Germinal center (tissue), 1 donor: Measurements from ENCODE around the gene DTD2.
"Not testable (repeated sequence)": the region's sequence is repeated elsewhere in the genome, so short reads cannot be mapped to it uniquely, and the experiment has no call there.

Source experiments
- DNase-seq: peaks from one replicate; pipeline ENCODE4 v3.0.0; 2012; ENCODE audit warnings: mixed read lengths, low spot score

Gene DTD2

DNA sequence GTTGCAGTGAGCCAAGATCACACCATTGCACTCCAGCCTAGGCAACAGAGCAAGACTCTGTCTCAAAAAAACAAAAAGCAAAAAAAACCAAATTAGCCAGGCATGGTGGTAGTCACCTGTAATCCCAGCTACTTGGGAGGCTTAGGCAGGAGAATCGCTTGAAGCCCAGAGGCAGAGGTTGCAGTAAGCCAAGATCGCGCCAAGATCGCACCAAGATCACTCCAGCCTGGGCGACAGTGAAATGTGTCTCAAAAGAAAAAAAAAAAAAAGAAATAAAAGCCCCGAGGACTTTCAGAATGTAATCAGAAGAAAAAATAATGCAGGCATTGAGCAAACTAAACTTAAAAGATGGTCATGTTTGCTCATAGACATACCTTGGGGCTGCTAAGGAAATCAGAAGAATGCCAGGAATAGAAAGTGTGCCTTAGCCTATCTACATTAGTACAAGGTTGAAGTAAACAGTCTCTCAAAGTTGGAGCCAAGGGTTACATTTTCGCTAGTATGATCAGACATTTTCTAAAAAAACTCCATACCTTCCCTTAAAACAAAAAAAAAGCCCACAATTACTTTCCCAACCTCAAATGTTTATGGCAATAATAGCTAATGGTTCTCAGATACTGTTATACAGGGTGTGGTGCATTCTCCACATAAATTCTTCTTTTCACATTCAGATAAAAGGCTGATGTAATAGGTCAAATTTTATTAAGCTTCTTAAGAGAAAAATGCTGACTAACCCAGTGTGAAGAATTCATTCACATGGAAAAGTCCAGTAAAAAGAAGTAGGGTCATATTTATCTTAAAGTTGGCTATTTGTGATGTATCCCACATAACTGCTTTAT, 15.8 kb downstream of the DTD2 start:
- no peak for DNase-seq

DNA sequence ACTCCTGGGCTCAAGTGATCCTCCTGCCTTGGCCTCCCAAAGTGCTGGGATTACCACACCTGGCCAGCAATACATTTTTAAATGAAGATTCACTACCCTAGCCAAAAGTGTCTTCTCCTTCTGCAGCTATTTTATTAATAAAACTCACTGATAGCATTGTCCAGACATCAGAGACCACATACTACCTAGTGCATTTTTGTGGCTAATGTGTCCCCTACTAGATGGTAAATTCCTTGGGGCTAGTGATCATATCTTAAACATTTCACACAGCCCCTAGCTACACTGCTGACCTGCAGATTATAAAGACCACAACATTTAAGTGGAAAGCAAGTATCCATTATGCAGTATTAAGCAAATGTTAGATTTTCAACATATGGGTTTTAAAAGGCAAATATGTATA, 17.0 kb downstream of the DTD2 start:
- DNase-seq = no peak

DNA sequence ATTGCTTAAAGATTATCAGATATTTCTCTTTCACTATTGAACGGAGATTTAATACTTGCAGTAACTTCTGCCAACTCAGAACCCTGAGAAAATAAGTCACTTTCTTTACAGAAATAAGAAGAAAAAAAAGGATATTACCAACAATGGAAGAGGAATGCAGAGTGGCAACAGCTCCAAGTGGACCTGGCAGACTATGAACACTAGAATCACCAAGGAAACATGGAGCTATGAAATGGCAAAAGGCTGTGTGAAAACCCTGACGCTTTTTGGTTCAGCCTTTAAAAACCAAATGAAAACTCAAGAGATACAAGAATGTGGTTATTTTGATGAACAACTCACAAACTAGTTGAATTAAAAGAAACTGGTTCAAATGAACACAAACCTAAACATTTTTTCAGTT, 17.7 kb downstream of the DTD2 start:
- DNase-seq = no peak

- DNase-seq = not testable (repeated sequence)
Observed at GRCh38 chr14:31437045-31437691, 20.1 kb downstream of the DTD2 start.

GRCh38 chr14:31435276-31435675, 22.0 kb downstream of the DTD2 start:
- DNase-seq = no peak

DNA sequence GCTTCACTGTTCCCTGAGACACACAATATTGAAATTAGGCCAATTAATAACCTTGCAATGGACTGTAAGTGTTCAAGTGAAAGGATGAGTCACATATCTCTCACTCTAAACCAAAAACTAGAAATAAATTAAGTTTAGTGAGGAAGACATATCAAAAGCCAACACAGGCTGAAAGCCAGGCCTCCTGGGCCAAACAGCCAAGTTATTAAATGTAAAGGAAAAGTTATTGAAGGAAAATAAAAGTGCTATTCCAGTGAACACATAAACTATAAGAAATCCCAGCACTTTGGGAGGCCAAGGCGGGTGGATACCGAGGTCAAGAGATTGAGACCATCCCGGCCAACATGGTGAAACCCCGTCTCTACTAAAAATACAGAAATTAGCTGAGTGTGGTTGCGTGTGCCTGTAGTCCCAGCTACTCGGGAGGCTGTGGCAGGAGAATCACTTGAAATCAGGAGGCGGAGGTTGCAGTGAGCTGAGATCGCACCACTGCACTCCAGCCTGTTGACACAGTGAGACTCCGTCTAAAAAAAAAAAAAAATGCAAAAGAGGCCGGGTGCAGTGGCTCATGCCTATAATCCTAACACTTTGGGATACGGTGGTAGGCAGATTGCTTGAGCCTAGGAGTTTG, 26.6 kb downstream of the DTD2 start:
- DNase-seq = no peak

- DNase-seq = no peak
Observed at GRCh38 chr14:31429791-31430190, 27.5 kb downstream of the DTD2 start.

DNA sequence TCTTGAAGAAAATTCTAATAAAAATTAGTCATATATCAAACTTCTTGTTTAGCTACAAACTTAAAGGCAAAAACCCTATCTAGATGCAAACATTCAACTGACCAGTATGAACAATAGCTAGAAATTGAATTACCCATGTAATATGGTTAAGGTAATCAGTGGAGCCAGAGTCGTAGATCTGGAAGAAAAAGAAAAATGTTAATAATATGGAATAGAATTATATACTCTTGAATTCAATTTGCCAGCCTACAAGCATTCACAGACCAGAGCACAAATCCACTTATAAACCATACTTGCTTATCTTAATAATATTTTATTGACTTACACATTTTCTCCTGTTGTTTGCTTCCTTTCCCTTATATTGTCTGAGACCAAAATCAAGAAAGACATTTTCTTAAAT, 29.3 kb downstream of the DTD2 start:
- DNase-seq = no peak

DNA sequence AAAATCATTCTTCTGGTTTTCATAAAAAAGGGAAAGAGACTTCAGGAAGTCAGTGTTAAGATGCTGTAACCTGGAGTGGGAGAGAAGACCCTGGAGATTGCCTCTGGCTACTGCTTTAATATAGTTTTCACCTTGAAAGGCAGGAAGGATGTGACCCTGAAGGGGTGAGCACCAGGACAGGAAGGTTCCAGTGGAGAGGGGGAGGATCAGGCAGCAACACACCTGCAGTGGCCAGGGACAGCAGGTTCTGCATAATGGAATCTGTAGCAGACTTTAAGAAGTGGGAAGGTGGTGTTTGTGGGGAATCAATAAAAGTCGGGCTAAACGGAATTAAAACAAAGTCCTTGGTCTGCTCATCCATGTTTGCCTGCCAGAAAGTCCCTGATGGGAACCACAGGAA, 30.6 kb downstream of the DTD2 start:
- no peak for DNase-seq

DNA sequence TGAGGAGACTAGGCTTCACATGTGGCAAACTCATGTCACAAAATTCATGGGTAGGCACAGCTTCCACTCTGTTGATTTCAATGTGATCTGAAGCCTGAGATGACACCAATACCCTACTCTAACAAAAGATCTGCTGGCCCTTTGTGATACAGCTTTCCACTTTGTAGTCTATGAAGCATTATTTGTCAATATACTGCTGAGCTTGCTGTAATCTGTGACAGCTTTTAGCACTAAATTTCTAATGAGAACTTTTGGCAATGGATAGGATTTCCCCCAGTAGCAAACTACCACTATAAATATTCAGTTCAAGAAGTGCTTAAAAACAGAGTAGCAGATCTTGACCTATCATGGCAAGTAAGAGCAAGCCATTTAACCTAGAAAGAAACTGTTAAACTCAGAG, 31.4 kb downstream of the DTD2 start:
- no peak for DNase-seq

- no peak for DNase-seq
Observed at GRCh38 chr14:31421200-31421599, 36.1 kb downstream of the DTD2 start.

DNA sequence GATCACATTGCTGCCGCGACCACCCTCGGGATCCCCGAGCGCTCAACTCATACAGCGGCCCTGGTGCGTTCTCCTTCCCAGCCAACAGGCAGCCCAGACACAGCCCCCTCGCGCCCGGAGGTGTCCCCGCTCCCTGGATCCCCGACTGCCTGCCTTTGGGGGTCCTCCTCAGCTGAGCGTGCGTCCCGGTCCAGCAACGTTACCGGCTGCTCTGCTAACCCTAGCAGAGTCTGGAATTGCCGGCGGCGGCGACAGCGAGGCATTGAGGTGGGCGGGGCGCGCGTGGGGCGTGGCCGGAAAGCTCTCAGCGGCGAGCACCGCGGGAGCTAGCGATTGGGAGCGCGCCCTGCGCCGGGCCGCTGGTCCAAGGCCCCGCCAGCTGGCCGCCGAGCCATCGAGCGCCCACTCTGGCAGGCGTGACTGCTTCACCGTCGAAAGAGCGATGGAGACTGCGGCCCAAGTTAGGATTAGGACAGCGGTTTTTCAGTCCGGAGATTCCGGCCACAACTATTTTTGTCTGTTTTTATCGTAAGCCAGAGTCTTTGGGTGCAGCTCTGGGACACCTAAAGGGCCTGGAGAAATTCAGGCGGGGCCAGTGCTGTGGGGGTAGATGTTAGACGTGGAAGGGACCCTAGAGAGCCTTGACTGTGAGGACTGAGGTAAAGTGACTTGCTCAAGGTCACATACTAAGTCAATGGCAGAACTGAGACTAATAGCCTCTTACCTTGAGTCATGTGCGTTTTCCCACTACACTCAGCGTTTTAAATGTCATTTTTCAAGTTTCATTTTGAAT, 36.8 kb downstream of the DTD2 start, which contains the start of gene HEATR5A:
Gene HEATR5A, minus strand, starts transcription at position 232 of the 793 bp plus-strand sequence. CDS start 17,575 bp downstream, outside the sequence.
- peak; percentile 92 for DNase-seq

DNA sequence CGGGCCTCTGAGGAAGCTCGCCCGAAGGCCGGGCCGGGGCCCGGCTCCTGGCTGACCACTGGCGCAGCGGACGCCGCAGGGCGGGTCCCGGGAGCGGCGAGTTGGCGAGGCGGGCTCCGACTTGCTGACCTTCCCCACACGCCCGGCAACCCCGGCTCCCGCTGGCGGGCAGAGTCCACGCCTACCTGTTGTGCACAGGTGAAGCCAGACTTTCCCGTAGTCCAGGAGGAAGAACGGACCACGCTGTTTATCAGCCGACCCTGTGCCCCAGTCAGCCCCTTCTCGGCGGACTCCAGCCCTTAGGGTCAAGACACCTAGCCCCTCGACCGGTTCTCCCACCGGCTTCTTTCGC, 37.4 kb downstream of the DTD2 start:
- peak; percentile 16 for DNase-seq

- DNase-seq = no peak
Observed at GRCh38 chr14:31419179-31419966, 37.9 kb downstream of the DTD2 start.

DNA sequence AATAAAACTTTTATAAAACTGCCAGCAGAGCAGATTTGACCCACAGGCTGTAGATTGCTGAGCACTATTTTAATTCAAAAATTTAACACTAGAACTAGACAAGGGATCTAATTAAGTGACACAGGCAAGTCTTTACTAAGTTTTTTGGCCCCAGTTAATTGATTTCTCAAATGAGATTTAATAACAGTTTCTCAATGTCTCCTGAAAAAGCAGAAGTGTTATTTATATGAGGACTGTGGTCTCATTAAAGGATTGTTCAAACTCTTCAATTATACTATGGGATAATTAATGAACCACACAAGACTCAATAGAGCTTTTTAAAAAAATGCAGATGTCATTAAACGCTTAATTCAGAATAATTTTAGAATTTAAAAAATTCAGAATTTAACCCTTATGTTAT, 38.9 kb downstream of the DTD2 start:
- DNase-seq = no peak

GRCh38 chr14:31414190-31414833, 43.0 kb downstream of the DTD2 start:
- DNase-seq = no peak

- no peak for DNase-seq
Observed at GRCh38 chr14:31411218-31411727, 46.0 kb downstream of the DTD2 start.

DNA sequence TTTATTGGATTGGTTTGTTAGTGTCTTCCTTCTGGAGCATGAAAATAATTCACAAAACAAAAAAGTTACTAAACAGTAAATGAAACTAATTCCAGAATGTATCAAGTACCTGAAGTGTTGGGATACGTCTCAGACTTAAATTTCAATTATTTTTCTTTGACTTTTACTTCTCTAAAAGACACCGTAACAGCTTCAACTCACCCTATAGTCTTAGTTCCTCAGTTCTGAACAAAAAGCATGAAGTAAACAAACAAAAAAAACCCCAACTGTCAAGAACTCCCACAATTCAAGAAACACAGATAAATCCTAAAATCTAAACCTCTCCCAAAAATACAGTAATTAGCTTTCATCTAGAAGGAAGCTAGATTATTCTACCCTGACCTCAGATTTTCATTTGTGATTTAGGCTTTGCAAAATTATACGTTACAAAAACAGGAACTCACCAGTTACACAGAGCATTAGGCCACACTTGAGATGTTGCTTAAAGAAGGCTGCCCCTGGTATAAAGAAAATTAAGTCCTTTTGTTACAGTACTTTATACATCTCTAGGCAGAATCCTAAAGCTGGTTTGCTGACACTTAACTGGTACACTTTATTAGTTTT, 47.2 kb downstream of the DTD2 start:
- peak; percentile 24 for DNase-seq

DNA sequence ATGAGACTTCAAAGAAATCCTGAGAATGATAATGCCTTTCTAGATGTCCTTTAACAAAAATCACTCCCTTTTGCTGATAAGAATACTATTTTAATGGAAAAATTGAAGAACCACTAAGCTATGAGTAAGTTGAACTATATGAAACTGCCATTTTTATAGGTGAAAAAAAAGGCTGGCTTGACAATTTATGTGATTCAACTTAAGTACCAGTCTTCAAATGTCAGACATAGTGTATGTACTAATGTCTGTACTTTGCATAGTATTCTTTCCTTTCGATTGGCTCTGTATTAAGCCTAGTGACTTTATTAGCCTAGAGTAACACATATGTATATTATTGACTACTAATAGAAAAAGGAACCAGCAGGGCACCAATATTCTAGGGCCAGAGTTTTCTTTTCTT, 48.9 kb downstream of the DTD2 start:
- DNase-seq = no peak

DNA sequence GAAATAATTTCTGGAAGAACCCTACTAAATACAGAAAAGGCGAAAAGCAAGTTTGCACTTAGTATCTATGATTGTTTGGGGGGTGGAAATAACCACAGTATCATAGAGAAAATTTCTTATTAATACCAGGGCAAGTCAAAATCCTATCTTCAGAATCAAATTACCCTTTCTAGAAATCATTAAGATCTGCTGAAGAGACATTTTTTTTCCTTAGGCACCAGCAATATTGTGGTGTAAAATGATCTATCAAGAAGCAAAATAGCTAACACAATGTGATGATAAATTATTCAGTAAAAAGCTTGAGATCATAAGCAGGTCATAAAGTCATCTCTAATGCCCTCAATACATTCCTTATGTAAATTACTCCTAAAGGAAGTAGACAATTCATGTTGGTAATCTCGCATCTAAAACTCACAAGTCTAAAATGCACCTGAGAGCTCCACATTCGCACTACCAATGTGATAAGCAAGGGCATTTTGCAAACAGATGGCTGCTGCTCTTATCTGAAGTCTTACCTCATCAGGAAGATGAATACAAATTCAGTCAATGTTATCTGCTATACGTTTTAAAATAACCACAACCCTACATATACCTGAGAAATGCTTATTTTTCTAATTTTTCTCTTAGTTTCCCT, 51.6 kb downstream of the DTD2 start:
- no peak for DNase-seq
